BE2C (cell line): ENCODE data around the gene CCDC191.

Source experiments
- DNase-seq: peaks from one replicate; pipeline ENCODE4 v3.0.0-alpha.2; 2020
- H3K27me3 ChIP-seq: fragments of 250-450 bp; sonication (Bioruptor Pico); 2 replicates; pipeline ENCODE4 v1.5.1; 2020; ENCODE audit warnings: mild to moderate bottlenecking
- H3K36me3 ChIP-seq: fragments of 250-450 bp; sonication (Bioruptor Pico); 2 replicates; pipeline ENCODE4 v1.5.1; 2020; ENCODE audit warnings: mild to moderate bottlenecking
- H3K4me1 ChIP-seq: fragments of 250-450 bp; sonication (Bioruptor Pico); 2 replicates; pipeline ENCODE4 v1.5.1; 2020
- H3K4me3 ChIP-seq: 2 replicates; pipeline ENCODE4 v1.5.1; 2011; ENCODE audit warnings: low read depth, low read length
- H3K9me3 ChIP-seq: fragments of 250-450 bp; sonication (Bioruptor Pico); 2 replicates; pipeline ENCODE4 v1.5.1; 2020
- TF ChIP-seq, protein P1 (sequence below): IDR thresholded peaks from 2 replicates; pipeline ENCODE4 v1.5.1; 2012; ENCODE audit warnings: mild to moderate bottlenecking, low read depth, low read length

CCDC191 gene

DNA sequence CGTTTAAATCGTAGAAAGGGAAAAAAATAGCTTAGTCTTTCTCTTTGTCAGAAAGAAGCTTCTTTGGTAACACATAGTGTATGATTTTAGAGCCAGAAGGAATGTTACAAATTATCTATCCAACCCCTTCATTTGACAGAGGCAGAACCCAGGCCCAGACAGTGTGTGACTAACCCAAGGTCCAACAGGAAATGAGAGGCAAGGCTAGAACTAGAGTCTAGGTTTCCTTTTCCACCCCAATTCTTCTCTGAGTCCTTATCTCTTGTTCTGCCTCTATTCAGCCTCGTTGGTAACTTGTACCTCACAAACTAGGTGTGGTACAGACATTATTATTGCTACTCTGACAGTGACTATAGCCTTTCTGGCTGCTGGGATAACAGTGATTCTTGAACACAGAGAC, 39.5 kb upstream of the CCDC191 start:
- no peaks in the 10 kb centered on the region; the same call in 1 of the 2 replicates for H3K4me1 ChIP-seq
- H3K36me3 ChIP-seq: no peaks in the 10 kb centered on the region
- TF ChIP-seq, protein P1, sequence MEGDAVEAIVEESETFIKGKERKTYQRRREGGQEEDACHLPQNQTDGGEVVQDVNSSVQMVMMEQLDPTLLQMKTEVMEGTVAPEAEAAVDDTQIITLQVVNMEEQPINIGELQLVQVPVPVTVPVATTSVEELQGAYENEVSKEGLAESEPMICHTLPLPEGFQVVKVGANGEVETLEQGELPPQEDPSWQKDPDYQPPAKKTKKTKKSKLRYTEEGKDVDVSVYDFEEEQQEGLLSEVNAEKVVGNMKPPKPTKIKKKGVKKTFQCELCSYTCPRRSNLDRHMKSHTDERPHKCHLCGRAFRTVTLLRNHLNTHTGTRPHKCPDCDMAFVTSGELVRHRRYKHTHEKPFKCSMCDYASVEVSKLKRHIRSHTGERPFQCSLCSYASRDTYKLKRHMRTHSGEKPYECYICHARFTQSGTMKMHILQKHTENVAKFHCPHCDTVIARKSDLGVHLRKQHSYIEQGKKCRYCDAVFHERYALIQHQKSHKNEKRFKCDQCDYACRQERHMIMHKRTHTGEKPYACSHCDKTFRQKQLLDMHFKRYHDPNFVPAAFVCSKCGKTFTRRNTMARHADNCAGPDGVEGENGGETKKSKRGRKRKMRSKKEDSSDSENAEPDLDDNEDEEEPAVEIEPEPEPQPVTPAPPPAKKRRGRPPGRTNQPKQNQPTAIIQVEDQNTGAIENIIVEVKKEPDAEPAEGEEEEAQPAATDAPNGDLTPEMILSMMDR: no peak
- no peak overlapping the region for H3K4me3 ChIP-seq
- no peak for DNase-seq
- H3K9me3 ChIP-seq: no peaks in the 10 kb centered on the region
- 0 out of 2 replicates have a peak, but pooled peaks cover 3% of the 10 kb centered on the region for H3K27me3 ChIP-seq

DNA sequence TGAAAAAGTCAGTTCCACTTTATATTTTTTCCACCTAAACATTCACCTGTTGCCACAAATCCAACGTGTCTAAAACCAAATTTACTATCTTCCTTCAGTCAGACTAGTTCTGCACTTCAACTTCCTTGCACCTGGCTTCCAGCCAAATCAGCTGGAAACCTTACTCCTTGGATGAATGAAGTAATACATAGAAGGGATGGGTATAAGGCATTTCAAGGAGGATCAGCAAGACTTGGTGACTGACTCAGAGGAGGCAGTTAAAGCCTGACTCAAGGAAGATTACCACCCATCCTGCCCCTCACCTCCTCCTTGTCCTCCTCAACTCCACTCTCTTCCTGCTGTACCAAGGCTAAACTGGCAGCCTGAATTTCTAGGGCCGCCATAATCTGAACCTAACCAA, 37.3 kb upstream of the CCDC191 start:
- DNase-seq: no peak

GRCh38 chr3:114093016-114093380, 36.7 kb upstream of the CCDC191 start:
- no peak overlapping the region for H3K4me3 ChIP-seq
- no peaks in the 10 kb centered on the region; the same call in 1 of the 2 replicates for H3K4me1 ChIP-seq
- H3K27me3 ChIP-seq: no peaks in the 10 kb centered on the region
- TF ChIP-seq, protein P1: no peak
- no peaks in the 10 kb centered on the region for H3K36me3 ChIP-seq
- DNase-seq: no peak
- H3K9me3 ChIP-seq: no peaks in the 10 kb centered on the region

More for the DNA sequence above, 37.3 kb upstream of the CCDC191 start:
- H3K36me3 ChIP-seq: no peaks in the 10 kb centered on the region
- no peak overlapping the region for H3K4me3 ChIP-seq
- no peaks in the 10 kb centered on the region for H3K9me3 ChIP-seq
- TF ChIP-seq, protein P1: no peak
- H3K27me3 ChIP-seq: no peaks in the 10 kb centered on the region
- H3K4me1 ChIP-seq: no peaks in the 10 kb centered on the region; the same call in 1 of the 2 replicates

GRCh38 chr3:114092151-114093015, 36.1 kb upstream of the CCDC191 start:
- TF ChIP-seq, protein P1: no peak
- Histone ChIP-seq H3K4me3 (no peak overlapping the region), H3K4me1 (no peaks in the 10 kb centered on the region; the same call in 1 of the 2 replicates), H3K27me3 (no peaks in the 10 kb centered on the region), H3K9me3 (no peaks in the 10 kb centered on the region), H3K36me3 (peaks cover 5% of the 10 kb centered on the region; the same call in 1 of the 2 replicates)
- no peak for DNase-seq

DNA sequence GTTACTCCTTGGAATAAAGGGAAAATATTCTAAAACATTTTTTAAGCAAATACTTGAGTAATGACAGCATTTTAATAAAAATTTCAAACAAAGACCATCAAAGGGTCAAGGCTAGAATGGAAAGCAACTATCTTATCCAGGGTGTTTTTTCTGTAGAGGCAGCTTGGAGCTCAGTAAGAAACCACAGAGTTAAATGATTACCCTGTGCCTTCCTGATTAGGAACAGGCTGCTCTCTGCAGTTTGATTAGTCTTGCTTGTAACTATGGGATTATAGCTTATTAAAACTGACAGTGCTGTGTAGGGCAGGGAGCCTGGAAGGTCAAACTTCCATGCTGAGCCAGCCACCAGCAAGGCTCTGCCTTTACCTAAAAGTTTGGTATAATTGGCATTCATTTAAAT, 33.3 kb upstream of the CCDC191 start:
- H3K27me3 ChIP-seq: no peaks in the 10 kb centered on the region
- H3K36me3 ChIP-seq: peaks cover 28% of the 10 kb centered on the region
- TF ChIP-seq, protein P1: no peak
- H3K4me3 ChIP-seq: no peak overlapping the region
- no peaks in the 10 kb centered on the region; the same call in 1 of the 2 replicates for H3K4me1 ChIP-seq
- DNase-seq: no peak
- H3K9me3 ChIP-seq: no peaks in the 10 kb centered on the region

DNA sequence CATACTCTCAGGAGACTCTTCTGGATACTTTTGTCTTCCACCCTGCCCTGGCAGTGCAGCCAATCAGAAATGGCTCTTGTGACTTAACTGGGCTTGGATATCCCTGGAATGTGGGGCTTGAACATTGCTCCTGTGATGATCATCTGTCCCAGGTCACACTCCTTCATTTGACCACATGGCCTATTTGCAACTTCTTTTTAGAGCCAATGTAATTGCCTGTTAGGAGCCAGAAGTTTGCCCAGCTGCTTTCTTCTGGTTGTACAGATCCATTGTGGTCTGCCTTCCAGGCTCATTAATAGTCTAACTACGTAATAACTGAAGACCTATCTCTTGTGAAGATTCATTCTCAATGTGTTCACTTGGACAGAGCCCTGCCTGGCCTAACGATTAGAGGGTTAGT, 30.0 kb upstream of the CCDC191 start:
- DNase-seq: no peak
- H3K9me3 ChIP-seq: no peaks in the 10 kb centered on the region; the same call in 1 of the 2 replicates
- H3K4me3 ChIP-seq: no peak overlapping the region
- TF ChIP-seq, protein P1: no peak
- no peaks in the 10 kb centered on the region for H3K27me3 ChIP-seq
- H3K4me1 ChIP-seq: no peaks in the 10 kb centered on the region
- peaks cover 53% of the 10 kb centered on the region for H3K36me3 ChIP-seq
